ENCODE measurements around the gene NTNG1.
"Not testable (repeated sequence)": the region's sequence is repeated elsewhere in the genome, so short reads cannot be mapped to it uniquely, and the experiment has no call there.

NTNG1 gene

GRCh38 chr1:107142666-107143065 is 1.8 kb downstream of the NTNG1 start:
- FAIRE-seq (peak; percentile 12), DNase-seq (ENCODE audit: low spot score) (no peak)

DNA sequence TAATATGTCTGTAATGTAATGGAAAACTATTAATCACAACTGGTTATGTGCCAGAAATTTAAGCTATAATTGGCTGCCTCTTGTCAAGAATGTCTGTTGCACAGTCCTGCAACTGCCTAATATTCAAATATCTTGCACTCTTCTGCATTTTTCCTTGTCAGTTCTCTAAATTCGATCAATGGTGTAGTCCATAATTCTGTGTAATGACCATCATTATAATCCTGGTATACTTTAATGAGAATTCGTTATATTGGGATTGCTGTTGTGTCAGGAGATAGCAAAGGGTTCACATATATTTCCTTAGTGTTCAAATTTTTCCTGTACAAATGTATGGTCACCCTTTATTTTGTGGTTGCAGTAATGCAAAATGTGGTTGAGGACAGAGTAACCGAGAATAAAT is 4.8 kb downstream of the NTNG1 start:
- FAIRE-seq, result no peak
- DNase-seq (ENCODE audit: low spot score), result no peak

DNA sequence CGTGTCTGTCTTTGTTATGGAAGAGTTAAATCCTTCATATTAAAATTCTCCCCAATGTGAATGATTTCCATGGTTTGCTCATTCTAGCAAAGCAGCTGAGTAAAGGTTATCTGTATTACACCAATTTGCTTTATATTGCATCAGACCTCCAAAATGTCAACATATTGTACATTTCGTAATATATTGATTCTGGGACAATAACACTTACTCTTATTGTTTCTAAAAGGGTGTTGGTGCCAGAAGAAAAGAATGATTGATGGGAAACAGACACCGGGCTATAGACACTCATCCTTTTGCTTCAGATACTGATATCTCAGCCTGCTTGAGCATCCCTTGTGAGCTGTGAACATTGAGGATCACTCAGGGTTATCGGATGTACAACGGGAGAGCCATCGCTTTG is 7.0 kb downstream of the NTNG1 start:
- FAIRE-seq (no peak), DNase-seq (ENCODE audit: low spot score) (no peak)

DNA sequence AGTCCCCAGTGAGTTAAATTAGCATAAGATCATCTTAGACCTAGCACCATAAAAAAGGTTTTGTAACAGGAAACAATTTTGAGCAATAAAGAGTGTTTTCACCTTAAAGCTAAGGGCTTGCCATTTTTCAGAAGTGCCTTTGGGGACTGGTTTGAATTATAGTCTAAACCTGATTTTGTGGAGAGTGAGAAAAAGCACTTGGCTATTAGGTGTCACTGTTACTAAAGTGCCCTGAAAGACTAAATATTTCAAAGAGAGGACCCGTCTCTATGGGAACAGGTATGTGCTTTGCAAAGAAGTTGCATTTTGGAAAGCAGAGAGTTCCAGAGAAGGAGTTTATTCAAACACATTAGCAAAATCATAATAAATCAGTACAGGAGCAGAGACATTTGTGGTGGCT is 9.1 kb downstream of the NTNG1 start:
- FAIRE-seq (no peak), DNase-seq (ENCODE audit: low spot score) (no peak)

- DNase-seq (ENCODE audit: low spot score), result no peak
- FAIRE-seq, result no peak
Observed at GRCh38 chr1:107151295-107151694, 10.5 kb downstream of the NTNG1 start.

DNA sequence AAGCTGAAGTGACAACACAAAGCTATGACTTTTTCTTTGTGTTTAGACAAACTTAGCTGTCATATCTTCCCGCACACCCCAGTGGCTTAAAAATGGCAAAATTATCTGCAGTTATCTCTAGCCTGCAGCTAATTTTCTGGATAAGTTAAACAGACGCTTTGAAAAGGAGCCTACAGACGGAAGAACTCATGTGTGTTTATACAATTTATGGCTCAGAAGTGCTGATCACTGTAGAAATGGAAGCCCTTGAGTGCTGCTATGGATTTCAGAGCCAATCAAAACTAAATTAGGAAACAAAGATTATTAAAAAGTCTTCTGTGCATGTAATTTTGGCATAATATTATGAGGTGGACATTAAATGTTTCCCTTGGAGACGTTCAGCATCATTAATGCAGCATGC is 11.6 kb downstream of the NTNG1 start:
- FAIRE-seq (no peak), DNase-seq (ENCODE audit: low spot score) (no peak)

DNA sequence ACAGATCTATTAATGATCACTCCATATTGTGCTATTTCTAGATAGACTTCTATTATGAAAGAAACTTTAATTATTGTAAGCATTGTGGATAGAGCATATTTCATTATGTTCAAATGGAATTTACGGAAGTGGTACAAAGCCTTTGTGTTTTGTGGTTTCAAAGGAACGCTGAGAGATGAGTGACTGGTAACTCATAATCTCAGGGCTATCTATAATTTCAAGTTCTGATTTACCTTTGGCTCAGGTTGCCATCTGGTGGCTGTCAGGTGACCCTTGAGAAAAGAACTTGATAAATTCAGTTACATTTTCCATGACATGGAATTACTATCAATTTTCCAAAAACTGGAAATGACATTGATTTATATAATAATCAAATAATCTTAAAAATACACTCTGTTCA is 12.2 kb downstream of the NTNG1 start:
- FAIRE-seq (peak; percentile 74), DNase-seq (ENCODE audit: low spot score) (peak; percentile 18)

GRCh38 chr1:107158496-107158895 is 17.7 kb downstream of the NTNG1 start:
- DNase-seq (ENCODE audit: low spot score) (no peak), FAIRE-seq (no peak)

GRCh38 chr1:107158991-107159390 is 18.2 kb downstream of the NTNG1 start:
- FAIRE-seq, result no peak
- DNase-seq (ENCODE audit: low spot score), result no peak

DNA sequence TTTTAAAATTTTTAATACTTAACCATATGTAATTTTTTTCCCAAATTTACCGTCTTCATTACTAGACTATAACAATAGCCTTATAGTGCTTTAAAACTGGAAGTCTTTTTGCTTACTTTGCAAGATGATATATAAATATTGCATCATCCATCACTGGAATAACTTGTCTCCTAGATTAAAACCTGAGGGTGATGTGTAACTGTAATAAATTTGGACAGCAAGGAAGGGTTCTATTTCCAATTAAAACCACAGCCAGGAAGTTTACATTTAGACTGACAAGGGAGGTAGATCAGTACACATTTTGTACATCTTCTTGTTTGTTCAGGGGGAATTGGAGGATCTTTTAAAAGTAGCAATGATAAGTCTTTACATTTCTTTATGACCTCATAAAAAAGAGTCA is 21.9 kb downstream of the NTNG1 start:
- no peak for DNase-seq (ENCODE audit: low spot score)

GRCh38 chr1:107164901-107165300 is 24.1 kb downstream of the NTNG1 start:
- not testable (repeated sequence) for FAIRE-seq
- DNase-seq (ENCODE audit: low spot score), result peak; percentile 59

More for the DNA sequence above, 21.9 kb downstream of the NTNG1 start:
- no peak for FAIRE-seq

- FAIRE-seq, result no peak
- DNase-seq (ENCODE audit: low spot score), result no peak
Observed at GRCh38 chr1:107169615-107170014, 28.8 kb downstream of the NTNG1 start.

DNA sequence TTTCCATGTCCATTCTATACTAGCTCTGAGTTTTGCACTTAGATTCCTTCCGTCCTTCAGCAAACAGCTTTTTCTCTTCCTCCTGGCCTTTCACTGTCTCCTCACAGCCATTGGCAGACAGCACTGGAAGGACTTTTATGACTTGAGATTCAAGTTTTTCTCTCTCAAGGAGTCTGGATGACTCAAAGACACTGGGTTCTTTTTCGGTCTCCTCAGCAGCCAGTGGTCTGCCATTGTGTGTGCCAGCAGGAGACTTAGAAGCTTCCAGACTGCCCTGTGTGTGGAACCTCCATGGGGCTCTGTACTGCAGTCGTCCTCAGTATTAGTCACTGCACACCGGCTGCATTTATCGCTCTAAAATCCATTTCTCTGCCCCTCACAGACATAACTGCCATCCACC is 30.5 kb downstream of the NTNG1 start:
- FAIRE-seq (no peak), DNase-seq (ENCODE audit: low spot score) (no peak)

DNA sequence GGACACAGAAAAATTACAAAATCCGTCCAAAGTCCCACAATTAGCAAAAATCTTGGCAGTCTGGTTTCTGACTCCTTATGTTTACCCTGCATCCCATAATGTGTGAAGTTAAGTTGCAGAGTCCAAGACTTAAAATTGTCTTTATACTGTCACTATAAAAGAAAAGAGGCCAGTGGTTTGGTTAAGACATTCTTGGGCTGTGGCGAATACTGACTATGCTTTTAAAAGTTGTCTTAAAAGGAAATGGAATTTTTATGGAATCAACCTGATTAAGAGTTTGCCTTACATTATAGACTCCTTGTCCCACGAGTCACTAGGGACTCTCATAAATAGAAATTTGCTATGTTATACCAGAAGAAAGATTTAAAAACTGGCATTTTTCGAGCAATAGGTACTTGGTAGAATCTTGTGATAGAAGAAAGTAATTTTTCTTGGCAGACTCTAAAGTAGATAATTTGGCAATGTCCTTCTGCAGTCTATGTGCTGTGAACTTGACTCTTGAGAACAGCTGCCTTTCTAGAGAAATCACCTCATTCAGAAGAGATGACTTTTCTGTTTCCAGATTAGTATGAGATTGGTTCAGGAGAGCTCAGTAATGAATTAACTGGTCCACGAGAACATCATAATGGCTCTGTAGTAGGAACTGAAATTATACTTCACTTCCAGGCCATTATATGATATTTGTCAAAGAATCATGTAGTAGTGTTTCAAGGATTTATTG is 31.8 kb downstream of the NTNG1 start:
- no peak for DNase-seq (ENCODE audit: low spot score)
- no peak for FAIRE-seq

DNA sequence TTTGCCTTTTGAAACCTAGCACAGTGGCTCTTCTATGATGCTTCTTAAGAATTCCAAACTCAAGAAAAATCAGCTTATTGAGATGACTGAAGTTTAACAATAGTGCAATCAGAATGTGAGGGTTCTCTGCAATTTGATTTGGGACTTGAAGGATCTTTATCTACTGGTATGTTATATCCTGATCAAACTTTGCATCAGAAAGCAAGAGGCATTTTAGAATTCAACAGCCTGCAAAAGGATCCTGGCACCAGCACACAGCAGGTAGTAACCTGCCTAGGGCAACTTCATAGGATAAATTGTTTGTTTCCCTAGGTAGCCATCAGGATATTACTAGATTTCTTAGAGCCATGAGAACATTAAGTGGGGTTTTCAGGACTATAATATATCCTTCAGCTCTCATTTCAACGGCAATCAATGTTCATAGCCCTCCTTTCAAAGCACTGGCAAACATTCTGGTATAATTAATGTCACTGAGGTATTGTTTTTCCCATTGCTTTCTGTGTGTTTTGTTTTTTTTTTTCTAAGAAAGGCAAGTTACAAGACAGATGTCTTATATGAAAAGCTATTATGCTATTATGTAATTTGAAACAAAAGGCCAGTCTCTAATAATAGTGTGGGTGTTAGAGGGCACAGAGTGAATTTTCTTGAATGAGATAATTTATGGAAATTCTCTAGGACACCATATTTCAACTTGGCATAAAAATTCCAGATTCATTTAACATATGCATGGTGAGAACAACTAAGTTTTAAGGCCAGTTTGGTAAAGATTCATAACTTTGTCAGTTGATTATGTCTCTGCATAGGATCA is 34.5 kb downstream of the NTNG1 start:
- DNase-seq (ENCODE audit: low spot score) (no peak), FAIRE-seq (no peak)

GRCh38 chr1:107181253-107181969 is 40.6 kb downstream of the NTNG1 start:
- no peak for FAIRE-seq

DNA sequence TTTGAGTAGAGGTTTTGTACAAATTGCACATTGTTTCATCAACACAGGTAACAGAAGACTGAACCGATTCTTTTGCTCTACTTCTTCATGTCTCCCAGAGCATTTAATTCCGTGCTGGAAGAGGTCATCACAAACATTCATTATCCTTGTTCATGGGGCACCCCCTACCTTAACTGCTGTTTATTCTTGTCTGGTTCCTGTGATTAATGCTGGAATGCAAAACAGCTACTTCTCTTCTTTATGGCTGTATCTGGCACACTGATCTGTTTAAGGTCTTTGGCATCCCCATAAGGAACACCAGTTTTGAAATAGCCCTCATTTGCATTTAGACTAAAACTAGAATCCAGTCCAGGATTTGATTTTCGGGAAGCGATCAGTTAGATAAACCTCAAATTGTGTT is 42.2 kb downstream of the NTNG1 start:
- FAIRE-seq, result no peak
- no peak for DNase-seq (ENCODE audit: low spot score)

More at GRCh38 chr1:107181253-107181969, 40.6 kb downstream of the NTNG1 start:
- DNase-seq (ENCODE audit: low spot score), result no peak

DNA sequence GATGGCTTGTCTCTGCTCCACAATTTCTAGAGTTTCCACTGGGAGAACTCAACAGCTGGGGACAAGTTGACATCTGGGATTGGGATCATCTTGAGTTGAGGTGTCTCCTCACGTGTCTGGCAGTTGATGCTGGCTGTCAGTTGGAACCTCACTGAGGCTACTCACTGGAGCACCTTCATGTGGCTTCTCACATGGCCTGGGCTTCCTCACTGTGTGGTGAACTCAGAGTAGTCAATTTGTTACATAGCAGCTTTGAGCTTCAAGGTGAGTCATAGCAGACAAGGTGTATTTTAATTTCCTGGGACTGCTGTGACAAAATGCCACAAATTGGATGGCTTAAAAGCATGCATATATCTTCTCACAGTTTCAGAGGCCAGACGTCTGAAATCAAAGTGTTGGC is 44.0 kb downstream of the NTNG1 start:
- DNase-seq (ENCODE audit: low spot score) (no peak), FAIRE-seq (no peak)

DNA sequence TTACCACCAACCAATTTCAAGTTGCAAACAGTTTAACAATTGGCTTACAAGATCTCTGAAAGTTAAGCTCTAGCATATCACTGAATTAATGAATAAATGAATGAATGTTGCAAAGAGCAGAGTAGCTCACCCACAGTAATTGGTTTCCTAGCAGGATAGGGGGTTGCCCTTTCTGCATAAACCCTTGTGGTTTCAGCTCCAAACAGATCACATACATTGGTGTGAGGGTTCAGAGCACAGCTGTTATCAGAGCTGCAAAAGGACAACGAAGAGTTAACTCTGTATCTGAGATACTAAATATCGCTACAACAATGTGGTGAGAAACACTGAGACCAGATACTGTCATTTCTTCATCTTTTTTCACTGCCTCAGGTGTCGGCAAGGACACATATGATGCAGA is 46.6 kb downstream of the NTNG1 start:
- DNase-seq (ENCODE audit: low spot score) (no peak), FAIRE-seq (no peak)

DNA sequence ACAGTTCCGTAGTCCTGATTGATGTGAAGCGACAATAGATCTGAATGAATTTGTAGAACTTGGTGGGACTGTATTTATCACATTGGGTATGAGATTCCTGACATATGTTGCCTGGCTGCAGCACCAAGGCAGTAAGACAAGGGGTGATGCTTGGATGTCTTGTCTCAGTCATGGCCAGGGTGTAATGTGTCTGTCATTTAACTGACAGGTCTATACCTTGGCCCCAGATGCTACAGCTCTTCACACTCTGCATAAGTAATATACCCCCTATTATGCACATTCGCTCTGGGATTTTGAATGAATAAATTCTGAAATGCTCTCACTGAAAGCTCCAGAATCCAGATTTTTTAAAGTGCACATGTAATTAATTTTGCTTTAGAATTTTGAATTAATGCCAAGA is 47.3 kb downstream of the NTNG1 start:
- no peak for DNase-seq (ENCODE audit: low spot score)
- no peak for FAIRE-seq

DNA sequence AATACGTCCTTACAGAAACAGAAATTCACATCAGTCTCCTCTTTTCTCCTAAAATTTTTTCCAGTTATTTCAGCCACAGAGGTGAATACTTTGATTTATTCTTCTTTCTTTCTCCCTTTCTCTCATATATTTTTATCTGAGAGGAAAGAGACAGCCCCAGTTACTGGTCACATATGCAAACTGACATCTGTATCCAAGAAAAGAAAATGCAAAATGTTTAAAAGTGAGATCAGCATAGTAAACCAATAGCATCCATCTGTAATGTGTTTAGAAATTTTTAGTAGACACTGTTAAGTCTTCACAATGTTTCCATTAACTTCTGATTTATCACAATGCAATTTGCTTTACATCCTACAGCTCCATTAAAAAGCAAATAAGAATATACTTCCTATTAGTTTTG is 53.5 kb downstream of the NTNG1 start:
- FAIRE-seq, result no peak
- DNase-seq (ENCODE audit: low spot score), result no peak

DNA sequence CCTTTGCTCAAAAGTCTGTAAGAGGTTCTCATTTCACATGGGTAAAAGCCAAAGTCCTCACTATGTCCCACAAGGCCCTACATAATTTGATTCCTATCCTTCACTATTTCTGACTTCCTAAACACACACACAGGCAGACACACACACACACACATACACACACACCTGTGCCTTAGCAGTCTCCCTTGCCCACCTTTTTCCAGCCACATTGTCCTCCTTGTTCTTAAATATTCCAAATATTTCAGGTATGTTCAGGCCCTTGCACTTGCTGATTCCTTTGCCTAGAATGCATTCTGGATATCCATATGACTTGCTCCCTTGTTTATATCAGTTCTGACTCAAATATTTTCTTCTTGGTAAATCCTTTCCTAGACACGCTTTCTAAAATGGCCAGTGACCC is 54.6 kb downstream of the NTNG1 start:
- no peak for FAIRE-seq
- no peak for DNase-seq (ENCODE audit: low spot score)
